Measurements from ENCODE around the gene SECISBP2.
"Not testable (repeated sequence)": the region's sequence is repeated elsewhere in the genome, so short reads cannot be mapped to it uniquely, and the experiment has no call there.

SECISBP2 gene

GRCh38 chr9:89367726-89368437, 49.6 kb downstream of the SECISBP2 start:
- TF ChIP-seq CTCF (IDR thresholded peaks at IDR 0.05; ENCODE audit: low read depth, low read length): no peak
- H3K4me3 ChIP-seq (ENCODE audit: low read depth, low read length): no peak overlapping the region
- in situ Hi-C loops (cut with HindIII; ENCODE audit: low sequenced_read_pairs): no loop called here
- no peak for DNase-seq (ENCODE audit: low read depth, low spot score)

GRCh38 chr9:89368550-89368949, 50.2 kb downstream of the SECISBP2 start:
- TF ChIP-seq CTCF (IDR thresholded peaks at IDR 0.05; ENCODE audit: low read depth, low read length): no peak
- in situ Hi-C loops (cut with HindIII; ENCODE audit: low sequenced_read_pairs): no loop called here

GRCh38 chr9:89368978-89369377, 50.7 kb downstream of the SECISBP2 start:
- in situ Hi-C loops (cut with HindIII; ENCODE audit: low sequenced_read_pairs): no loop called here
- no peak overlapping the region for H3K4me3 ChIP-seq (ENCODE audit: low read depth, low read length)
- no peak for TF ChIP-seq CTCF (IDR thresholded peaks at IDR 0.05; ENCODE audit: low read depth, low read length)
- no peak for DNase-seq (ENCODE audit: low read depth, low spot score)

More at GRCh38 chr9:89368550-89368949, 50.2 kb downstream of the SECISBP2 start:
- no peak for DNase-seq (ENCODE audit: low read depth, low spot score)
- H3K4me3 ChIP-seq (ENCODE audit: low read depth, low read length): no peak overlapping the region

- in situ Hi-C loops (cut with HindIII; ENCODE audit: low sequenced_read_pairs): no loop called here
- DNase-seq (ENCODE audit: low read depth, low spot score): no peak
- TF ChIP-seq CTCF (IDR thresholded peaks at IDR 0.05; ENCODE audit: low read depth, low read length): no peak
- H3K4me3 ChIP-seq (ENCODE audit: low read depth, low read length): no peak overlapping the region
Measured at GRCh38 chr9:89370593-89370992, 52.3 kb downstream of the SECISBP2 start.

- DNase-seq (ENCODE audit: low read depth, low spot score); in situ Hi-C loops (cut with HindIII; ENCODE audit: low sequenced_read_pairs); H3K4me3 ChIP-seq (ENCODE audit: low read depth, low read length): not testable (repeated sequence)
Measured at GRCh38 chr9:89371791-89372190, 53.5 kb downstream of the SECISBP2 start.

GRCh38 chr9:89372230-89372816, 54.0 kb downstream of the SECISBP2 start:
- in situ Hi-C loops (cut with HindIII; ENCODE audit: low sequenced_read_pairs): no loop called here
- no peak overlapping the region for H3K4me3 ChIP-seq (ENCODE audit: low read depth, low read length)
- no peak for DNase-seq (ENCODE audit: low read depth, low spot score)
- TF ChIP-seq CTCF (IDR thresholded peaks at IDR 0.05; ENCODE audit: low read depth, low read length): no peak

- no peak for TF ChIP-seq CTCF (IDR thresholded peaks at IDR 0.05; ENCODE audit: low read depth, low read length)
- in situ Hi-C loops (cut with HindIII; ENCODE audit: low sequenced_read_pairs): no loop called here
- DNase-seq (ENCODE audit: low read depth, low spot score): no peak
- H3K4me3 ChIP-seq (ENCODE audit: low read depth, low read length): no peak overlapping the region
Measured at GRCh38 chr9:89372979-89373378, 54.7 kb downstream of the SECISBP2 start.
